ENCODE results near the gene GPX5. TPM values are rescaled to one million over a fixed set of nuclear protein-coding genes. Genes with fewer than 3 reads are reported as not detected.

The GPX5 gene
- total RNA-seq, 2 experiments from 2014 or later = not detected

DNA sequence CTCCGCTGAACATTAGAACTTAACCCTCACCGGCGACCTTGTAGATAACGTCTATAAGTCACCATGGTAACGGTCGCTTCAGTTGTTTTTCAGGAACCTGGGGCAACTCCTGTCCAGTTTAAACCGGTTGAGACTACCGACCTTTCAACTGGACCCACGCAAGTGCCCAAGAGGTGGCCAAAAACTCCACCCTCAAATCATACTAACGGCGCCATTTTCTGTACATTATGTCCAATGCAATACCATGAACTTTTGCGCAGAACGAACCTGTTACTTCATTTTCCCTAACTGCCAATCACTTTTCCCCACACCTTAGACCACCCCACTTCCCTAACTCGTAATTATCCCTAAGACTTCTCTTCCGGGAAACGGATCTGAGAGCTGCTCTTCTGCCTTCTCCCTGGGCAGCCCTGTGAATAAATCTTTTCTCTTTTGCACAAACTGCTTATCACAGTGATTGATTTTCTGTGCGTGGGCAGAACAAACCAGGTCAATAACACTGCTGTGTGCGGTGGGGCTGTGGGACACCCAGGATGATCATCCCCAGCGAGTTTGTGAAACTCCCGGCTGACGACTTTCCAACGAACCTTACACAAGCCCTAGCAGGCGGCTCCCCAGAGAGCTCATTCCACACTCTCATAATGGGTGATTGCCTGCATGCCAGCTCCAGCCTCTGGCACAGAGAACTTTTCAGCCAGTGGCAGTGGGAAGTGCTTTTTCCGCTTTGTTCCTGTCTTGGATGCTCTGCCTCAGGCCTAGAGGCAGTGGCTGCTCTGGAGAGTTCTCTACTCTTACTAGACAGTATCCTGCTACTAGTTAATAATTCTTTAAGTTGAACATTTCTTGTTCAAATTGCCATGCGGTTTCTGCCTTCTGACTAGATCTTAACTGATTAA lies 28.6 kb downstream of the GPX5 start:
- Mint-ChIP-seq H3K27me3 (peaks cover 54% of the 10 kb centered on the region), H3K4me3 (no peak overlapping the region)
- DNase-seq = no peak

DNA sequence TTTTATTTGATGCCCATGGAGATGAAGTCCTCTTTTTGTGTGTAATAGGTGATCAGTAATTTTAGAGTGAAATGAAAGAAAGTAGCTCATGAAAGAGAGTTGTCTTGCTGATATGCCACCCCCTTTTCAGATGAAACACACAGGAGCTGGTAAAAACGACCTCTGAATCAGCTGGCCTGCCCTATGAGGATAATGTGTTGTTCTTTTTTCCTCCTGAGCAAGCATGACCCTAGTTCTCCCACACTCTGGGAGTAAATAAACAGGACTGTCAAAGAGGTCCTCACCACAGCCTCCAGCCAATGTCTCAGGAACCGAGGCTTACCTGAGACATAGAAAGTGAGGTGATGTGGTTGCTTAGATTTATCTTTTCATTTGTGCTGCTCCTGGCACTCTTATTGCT lies 29.5 kb downstream of the GPX5 start:
- H3K9me3 Mint-ChIP-seq = no peaks in the 10 kb centered on the region
- CTCF ChIA-PET = no interaction called here
- no peak for DNase-seq
- no peaks in the 10 kb centered on the region for H3K4me1 Mint-ChIP-seq
- H3K27ac Mint-ChIP-seq = no peak overlapping the region
- POLR2A ChIA-PET = no interaction called here
- no peaks in the 10 kb centered on the region for H3K36me3 Mint-ChIP-seq (ENCODE audit: low read depth)
- H3K27me3 Mint-ChIP-seq = peaks cover 52% of the 10 kb centered on the region
- no peak overlapping the region for H3K4me3 Mint-ChIP-seq

More for the DNA sequence above, 28.6 kb downstream of the GPX5 start:
- Mint-ChIP-seq H3K9me3 (no peaks in the 10 kb centered on the region), H3K4me1 (no peaks in the 10 kb centered on the region), H3K27ac (no peak overlapping the region), H3K36me3 (ENCODE audit: low read depth) (no peaks in the 10 kb centered on the region)
- POLR2A ChIA-PET = no interaction called here
- CTCF ChIA-PET = no interaction called here

DNA sequence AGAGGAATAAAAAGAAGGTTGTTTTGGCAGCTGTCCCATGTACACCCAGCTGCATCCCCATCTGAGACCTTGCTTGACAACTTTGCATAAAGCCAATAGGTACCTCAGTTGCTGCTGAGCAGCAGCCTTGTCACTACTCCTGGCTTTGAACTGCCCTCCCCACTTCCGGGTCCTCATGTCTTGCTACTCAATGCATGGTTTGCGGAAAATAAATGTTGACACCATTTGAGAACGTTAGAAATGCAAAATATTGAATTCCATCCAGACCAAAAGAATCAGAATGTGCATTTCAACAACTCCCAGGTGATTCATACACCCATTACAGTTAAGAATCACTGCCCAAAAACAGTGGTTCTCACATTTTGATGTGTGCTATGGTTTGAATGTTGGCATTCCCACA lies 32.9 kb downstream of the GPX5 start:
- POLR2A ChIA-PET = no interaction called here
- H3K4me3 Mint-ChIP-seq = no peak overlapping the region
- H3K4me1 Mint-ChIP-seq = no peaks in the 10 kb centered on the region
- no peak for DNase-seq
- no peaks in the 10 kb centered on the region for H3K9me3 Mint-ChIP-seq
- no peaks in the 10 kb centered on the region for H3K36me3 Mint-ChIP-seq (ENCODE audit: low read depth)
- CTCF ChIA-PET = no interaction called here
- H3K27ac Mint-ChIP-seq = no peak overlapping the region
- H3K27me3 Mint-ChIP-seq = peaks cover 40% of the 10 kb centered on the region

DNA sequence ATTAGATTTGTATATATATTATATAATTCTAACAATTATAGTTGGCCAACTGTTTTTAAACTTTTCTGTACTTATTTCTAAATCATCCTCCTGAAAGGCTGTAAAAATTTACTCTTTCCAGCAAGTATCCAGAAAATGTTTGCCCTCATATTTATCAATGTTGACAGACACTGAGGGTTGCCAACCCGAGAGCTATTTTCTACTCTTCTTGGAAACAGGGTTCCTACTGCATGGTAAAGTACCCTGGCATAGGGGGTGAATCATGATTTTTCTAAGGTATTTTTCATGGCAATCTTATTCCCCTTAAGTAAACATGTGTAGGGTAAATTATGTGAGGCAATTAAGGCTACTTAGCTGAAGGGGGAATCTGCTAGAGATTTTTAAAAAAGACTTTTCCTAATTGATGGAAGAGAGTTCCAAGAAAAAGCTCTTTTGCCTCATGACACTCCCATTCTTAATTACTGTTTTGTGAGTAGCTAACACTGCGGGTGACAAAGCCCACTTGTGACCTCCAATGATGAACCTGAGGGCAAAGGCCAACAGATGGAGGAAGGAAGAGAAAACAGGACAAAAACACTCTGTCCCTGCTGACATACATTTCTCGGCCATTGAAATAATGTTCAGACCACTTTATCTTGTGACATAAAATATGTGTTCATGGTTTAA lies 37.9 kb downstream of the GPX5 start:
- Mint-ChIP-seq H3K36me3 (ENCODE audit: low read depth) (no peaks in the 10 kb centered on the region), H3K9me3 (no peaks in the 10 kb centered on the region), H3K4me1 (no peaks in the 10 kb centered on the region), H3K27ac (no peak overlapping the region), H3K4me3 (no peak overlapping the region), H3K27me3 (peaks cover 30% of the 10 kb centered on the region)
- ChIA-PET CTCF (no interaction called here), POLR2A (no interaction called here)
- DNase-seq = no peak

DNA sequence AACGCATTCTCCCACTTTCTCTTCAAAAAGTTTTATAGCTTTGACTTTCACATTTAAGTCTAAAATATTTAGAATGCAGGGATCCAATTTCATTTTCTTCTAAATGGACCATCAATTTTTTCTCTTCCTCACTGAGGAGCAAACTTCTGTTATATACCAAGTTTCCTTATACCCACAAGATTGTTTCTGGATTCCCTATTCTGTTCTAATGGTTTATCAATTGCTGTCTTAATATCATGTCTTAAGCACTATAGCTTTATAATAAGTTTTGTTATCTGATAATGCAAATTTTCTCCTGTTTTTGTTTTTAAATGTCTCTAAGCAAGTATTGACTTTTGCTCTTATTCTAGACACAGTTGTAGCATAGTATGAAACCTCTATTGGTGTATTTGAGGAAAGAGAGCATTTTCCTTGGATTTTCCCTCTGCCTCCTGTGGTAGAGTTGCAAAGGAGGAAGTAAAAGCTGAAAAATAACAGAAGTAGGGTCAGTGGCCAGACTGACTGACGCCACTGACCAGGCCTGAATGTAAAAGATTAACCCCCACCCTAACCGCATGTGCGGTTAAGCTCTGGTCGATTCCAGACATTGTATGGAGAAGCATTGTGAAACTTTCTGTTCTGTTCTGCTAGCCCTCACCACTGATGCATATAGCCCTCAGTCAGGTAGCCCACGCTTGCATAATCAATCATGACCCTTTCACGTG lies 40.3 kb downstream of the GPX5 start:
- no peaks in the 10 kb centered on the region for H3K36me3 Mint-ChIP-seq (ENCODE audit: low read depth)

DNA sequence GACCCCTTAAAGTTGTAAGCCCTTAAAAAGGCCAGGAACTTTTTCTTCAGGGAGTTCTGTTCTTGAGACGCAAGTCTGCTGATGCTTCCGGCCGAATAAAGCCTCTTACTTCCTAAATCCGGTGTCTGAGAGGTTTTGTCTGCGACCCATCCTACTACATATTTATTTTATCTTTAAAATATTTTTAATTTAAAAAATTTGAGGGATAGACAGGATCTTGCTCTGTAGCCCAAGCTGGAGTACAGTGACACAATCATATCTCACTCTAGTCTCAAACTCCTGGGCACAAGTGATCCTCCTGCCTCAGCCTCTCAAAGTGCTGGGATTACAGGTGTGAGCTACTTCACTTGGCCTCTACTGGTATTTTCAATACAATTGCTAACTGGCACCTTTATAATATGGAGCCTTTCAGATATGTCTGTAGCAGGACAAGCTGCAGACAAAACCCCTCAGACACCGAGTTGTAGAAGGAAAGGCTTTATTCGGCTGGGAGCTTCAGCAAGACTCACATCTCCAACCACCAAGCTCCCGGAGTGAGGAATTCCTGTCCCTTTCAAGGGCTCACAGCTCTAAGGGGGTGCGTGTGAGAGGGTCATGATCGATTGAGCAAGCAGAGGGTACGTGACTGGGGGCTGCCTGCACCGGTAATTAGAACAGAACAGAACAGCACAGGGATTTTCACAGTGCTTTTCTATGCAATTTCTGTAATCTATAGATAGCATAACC lies 41.0 kb downstream of the GPX5 start:
- no peaks in the 10 kb centered on the region for H3K9me3 Mint-ChIP-seq
- DNase-seq = no peak
- ChIA-PET CTCF (no interaction called here), POLR2A (no interaction called here)
- H3K4me3 Mint-ChIP-seq = no peak overlapping the region
- no peaks in the 10 kb centered on the region for H3K36me3 Mint-ChIP-seq (ENCODE audit: low read depth)
- H3K4me1 Mint-ChIP-seq = no peaks in the 10 kb centered on the region
- H3K27ac Mint-ChIP-seq = no peak overlapping the region
- H3K27me3 Mint-ChIP-seq = peaks cover 34% of the 10 kb centered on the region

More for the DNA sequence above, 40.3 kb downstream of the GPX5 start:
- POLR2A ChIA-PET = no interaction called here
- Mint-ChIP-seq H3K4me3 (no peak overlapping the region), H3K9me3 (no peaks in the 10 kb centered on the region), H3K27ac (no peak overlapping the region), H3K27me3 (peaks cover 32% of the 10 kb centered on the region), H3K4me1 (no peaks in the 10 kb centered on the region)
- no peak for DNase-seq
- CTCF ChIA-PET = no interaction called here

DNA sequence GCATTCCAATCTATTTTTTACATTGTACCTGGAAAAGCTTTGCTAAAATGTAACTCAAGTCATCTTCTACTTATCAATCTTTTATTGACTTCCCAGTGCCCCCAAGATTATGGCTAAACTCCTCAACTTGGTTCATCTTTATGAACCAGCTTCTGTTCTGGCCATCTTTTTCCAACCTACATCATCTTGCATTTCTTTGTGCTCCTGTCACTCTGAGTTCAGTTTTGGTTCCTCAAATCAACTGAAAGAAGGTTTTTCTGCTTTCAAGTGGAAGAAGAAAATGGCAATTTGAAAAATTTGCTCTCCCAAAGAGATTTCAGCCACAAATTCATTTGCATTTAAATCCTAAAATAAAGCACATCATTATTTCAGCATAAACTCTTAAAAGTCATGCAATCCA lies 41.8 kb downstream of the GPX5 start:
- H3K36me3 Mint-ChIP-seq (ENCODE audit: low read depth) = no peaks in the 10 kb centered on the region
- DNase-seq = no peak
- H3K27me3 Mint-ChIP-seq = peaks cover 38% of the 10 kb centered on the region
- ChIA-PET POLR2A (no interaction called here), CTCF (no interaction called here)
- H3K9me3 Mint-ChIP-seq = no peaks in the 10 kb centered on the region
- H3K4me1 Mint-ChIP-seq = no peaks in the 10 kb centered on the region
- no peak overlapping the region for H3K27ac Mint-ChIP-seq
- H3K4me3 Mint-ChIP-seq = no peak overlapping the region

DNA sequence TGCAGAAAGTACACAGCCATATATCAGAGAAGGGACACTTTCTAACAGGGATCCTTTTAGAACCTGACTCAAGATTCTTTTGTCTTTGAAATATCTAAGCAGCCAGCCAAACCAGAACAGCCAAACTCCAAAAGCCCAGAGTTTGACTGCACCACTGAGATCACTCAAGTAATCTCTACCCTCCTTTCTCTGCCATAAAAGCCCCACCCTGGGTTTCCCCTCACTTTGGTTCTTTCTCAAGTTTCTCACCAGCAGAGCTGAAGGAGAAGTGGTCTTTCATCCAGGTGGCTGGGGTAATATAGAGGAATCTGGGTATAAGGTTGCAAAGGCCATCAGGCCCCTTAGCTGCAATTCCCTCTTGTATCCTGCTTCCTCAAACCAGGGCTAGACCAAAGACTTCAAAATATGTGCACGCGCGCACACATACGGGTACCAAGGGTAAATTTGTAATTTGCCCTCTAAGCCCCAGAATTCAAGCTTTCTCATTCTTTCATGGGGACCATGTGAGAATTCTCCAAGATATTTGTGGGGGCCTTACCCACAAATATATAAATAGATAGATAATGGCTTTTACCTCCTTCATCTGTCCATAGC lies 42.9 kb downstream of the GPX5 start:
- H3K27ac Mint-ChIP-seq = no peak overlapping the region
- H3K36me3 Mint-ChIP-seq (ENCODE audit: low read depth) = no peaks in the 10 kb centered on the region
- peaks cover 38% of the 10 kb centered on the region for H3K27me3 Mint-ChIP-seq
- H3K4me1 Mint-ChIP-seq = no peaks in the 10 kb centered on the region
- H3K4me3 Mint-ChIP-seq = no peak overlapping the region
- ChIA-PET POLR2A (no interaction called here), CTCF (no interaction called here)
- no peak for DNase-seq
- H3K9me3 Mint-ChIP-seq = no peaks in the 10 kb centered on the region

DNA sequence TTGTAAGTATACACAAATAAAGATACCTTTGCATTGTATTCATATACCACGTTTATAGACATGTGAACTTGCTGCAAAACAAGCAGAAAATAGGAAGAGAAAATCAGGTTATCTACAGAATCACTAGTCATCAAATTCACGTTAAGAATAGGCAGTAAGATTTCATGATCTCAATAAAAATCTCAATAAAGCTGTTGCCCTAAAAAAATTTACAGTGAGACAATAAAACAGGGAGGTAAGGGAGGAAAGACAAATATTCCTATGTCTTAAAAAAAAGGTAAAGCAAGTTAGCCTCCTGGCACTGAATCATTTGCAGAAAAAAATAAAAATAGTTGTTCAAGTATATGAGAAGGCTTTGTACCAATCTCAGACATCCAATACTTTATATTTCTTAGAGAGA lies 44.1 kb downstream of the GPX5 start:
- ChIA-PET POLR2A (no interaction called here), CTCF (no interaction called here)
- no peaks in the 10 kb centered on the region for H3K36me3 Mint-ChIP-seq (ENCODE audit: low read depth)
- H3K27ac Mint-ChIP-seq = no peak overlapping the region
- H3K27me3 Mint-ChIP-seq = peaks cover 38% of the 10 kb centered on the region
- H3K4me3 Mint-ChIP-seq = no peak overlapping the region
- H3K9me3 Mint-ChIP-seq = no peaks in the 10 kb centered on the region
- DNase-seq = no peak
- H3K4me1 Mint-ChIP-seq = no peaks in the 10 kb centered on the region

DNA sequence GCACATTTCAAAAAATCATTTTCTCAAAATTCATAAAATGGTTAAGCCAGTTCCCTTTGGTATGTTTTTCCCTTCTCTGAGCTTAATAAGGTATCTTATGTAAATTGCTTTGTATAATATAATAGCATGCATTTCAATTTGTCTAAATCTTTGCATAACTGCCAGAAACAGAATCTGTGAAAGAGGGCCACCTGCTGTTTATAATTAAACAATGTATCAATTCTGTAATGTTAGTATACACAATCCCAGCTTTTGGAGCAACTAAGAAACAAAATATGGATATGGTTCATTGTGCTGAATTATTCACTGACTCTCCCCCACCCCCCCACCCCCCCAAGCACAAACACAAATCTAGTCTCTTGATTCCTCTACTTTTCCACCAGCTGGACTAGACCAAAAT lies 54.8 kb downstream of the GPX5 start:
- Mint-ChIP-seq H3K36me3 (ENCODE audit: low read depth) (no peaks in the 10 kb centered on the region), H3K4me3 (no peak overlapping the region), H3K27me3 (peaks cover 22% of the 10 kb centered on the region), H3K27ac (no peak overlapping the region), H3K4me1 (no peaks in the 10 kb centered on the region), H3K9me3 (no peaks in the 10 kb centered on the region)
- CTCF ChIA-PET = interaction anchor here (1.2 to 1.7 kb wide), 2 partner anchors 18 to 84 kb away, joined by 3 to 8 read pairs; no protein-coding TSS in a partner anchor
- no peak for DNase-seq
- POLR2A ChIA-PET = no interaction called here

DNA sequence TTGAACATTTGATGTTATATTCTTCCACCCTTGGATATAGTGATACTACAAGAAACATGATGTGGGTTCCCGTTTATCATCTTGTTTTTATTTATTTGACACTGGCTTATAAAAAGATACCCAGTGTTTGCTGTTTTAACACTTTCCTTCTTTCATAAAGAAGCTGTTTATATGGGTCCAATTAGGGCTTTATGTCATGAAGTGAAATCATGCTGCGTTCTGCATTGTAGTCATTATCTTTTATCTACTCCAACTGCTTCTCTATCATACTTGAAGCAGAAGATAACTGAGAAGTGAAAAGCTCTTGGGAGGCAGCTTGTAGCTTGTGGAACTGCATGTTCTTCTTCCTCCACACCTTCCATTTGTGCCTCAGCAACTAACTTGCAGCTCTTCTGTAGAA lies 57.8 kb downstream of the GPX5 start:
- no peak overlapping the region for H3K27ac Mint-ChIP-seq

More for the DNA sequence above, 57.8 kb downstream of the GPX5 start:
- Mint-ChIP-seq H3K4me3 (no peak overlapping the region), H3K9me3 (peaks cover 2% of the 10 kb centered on the region), H3K4me1 (peaks cover 16% of the 10 kb centered on the region), H3K36me3 (ENCODE audit: low read depth) (no peaks in the 10 kb centered on the region), H3K27me3 (peaks cover 47% of the 10 kb centered on the region)
- ChIA-PET CTCF (no interaction called here), POLR2A (no interaction called here)
- DNase-seq = no peak
